Thymus (tissue), 11 donors: ENCODE data around the gene WFS1. TPM values are rescaled to one million over a fixed set of nuclear protein-coding genes. Genes with fewer than 3 reads are reported as not detected.

Experiments
- DNase-seq, 9 donors: peaks; one replicate each; pipeline ENCODE4 v3.0.0-alpha.2; 2013; ENCODE audit warnings: low spot score in 9 of 9, low read depth in 6 of 9, missing footprints in 1 of 9
- H3K27ac ChIP-seq, 2 donors: one replicate each; pipeline ENCODE4 v1.5.1; 2013; ENCODE audit warnings: control low read depth in 1 of 2, low read depth in 1 of 2, low read length in 1 of 2, mild to moderate bottlenecking in 1 of 2, moderate library complexity in 1 of 2
- H3K27me3 ChIP-seq, 2 donors: one replicate each; pipeline ENCODE4 v1.5.1; 2013; ENCODE audit warnings: low read length in 1 of 2; ENCODE audit not compliant: control insufficient read depth in 2 of 2, insufficient read depth in 1 of 2
- H3K36me3 ChIP-seq, 2 donors: one replicate each; pipeline ENCODE4 v1.5.1; 2013; ENCODE audit warnings: low read length in 1 of 2, mild to moderate bottlenecking in 1 of 2, moderate library complexity in 1 of 2; ENCODE audit not compliant: control insufficient read depth in 2 of 2, insufficient read depth in 2 of 2
- H3K4me1 ChIP-seq, 2 donors: one replicate each; pipeline ENCODE4 v1.5.1; 2013; ENCODE audit warnings: low read length in 2 of 2; ENCODE audit not compliant: control insufficient read depth in 2 of 2, insufficient read depth in 2 of 2
- H3K4me3 ChIP-seq, 2 donors: one replicate each; pipeline ENCODE4 v1.5.1; 2013; ENCODE audit warnings: low read length in 2 of 2, control low read depth in 1 of 2, mild to moderate bottlenecking in 1 of 2
- H3K9me3 ChIP-seq, 2 donors: one replicate each; pipeline ENCODE4 v1.5.1; 2013; ENCODE audit warnings: low read length in 1 of 2, mild to moderate bottlenecking in 1 of 2; ENCODE audit not compliant: control insufficient read depth in 2 of 2, insufficient read depth in 1 of 2
- WGBS: extraction: QIAGEN DNeasy Blood & Tissue Kit; methylation state at CpG from one replicate; pipeline ENCODE4 v1.1.7; 2013; 5-methylcytosine and 5-hydroxymethylcytosine counted together
- polyA plus RNA-seq: library from polyadenylated mRNA; stranded (reverse); fragments of 200-250 nt; gene quantifications from one replicate; pipeline ENCODE4 v1.2.3, GENCODE V29; 2013
- total RNA-seq: library from RNA; stranded (reverse); fragments of 120-200 nt; gene quantifications from one replicate; pipeline ENCODE4 v1.2.4, GENCODE V29; 2013
- donor health status: healthy.

The WFS1 gene
- total and polyA plus RNA-seq, 2 donors, result 1.5 to 5.1 TPM

DNA sequence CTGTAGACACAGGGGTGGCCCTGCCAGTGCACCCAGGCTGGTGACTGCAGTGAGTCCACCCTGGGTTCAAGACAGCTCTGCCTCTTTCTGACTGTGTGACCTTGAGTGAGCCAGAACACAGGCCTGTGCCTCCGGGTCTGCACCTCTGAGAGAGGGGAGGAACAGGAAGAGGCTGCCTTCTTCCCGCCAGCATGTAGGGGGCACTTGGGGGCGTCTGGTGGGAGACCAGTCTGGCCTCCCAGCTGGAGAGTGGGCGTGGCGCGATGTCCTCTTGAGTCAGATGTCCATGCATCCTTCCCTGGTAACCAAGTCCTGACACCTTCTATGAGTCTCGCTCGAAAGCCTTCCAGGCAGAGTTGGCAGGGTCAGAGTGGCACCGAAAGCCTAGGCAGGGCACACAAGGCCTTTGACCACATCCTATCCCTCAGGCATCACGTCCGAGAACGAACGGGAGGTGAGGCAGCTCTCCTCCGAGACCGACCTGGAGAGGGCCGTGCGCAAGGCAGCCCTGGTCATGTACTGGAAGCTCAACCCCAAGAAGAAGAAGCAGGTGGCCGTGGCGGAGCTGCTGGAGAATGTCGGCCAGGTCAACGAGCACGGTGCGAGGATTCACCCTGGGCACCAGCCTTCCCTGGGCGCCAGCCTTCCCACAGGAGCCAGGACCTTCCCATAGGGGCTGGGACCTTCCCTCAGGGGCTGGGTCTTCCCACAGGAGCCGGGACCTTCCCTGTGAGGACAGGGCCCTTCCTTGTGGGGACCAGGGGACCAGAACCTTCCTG is 21.3 kb downstream of the WFS1 start:
- no peak overlapping the region for H3K4me3 ChIP-seq
- no peaks in the 10 kb centered on the region for H3K27me3 ChIP-seq
- H3K36me3 ChIP-seq, result no peaks in the 10 kb centered on the region
- 94% methylated on average over 25 of the region's 25 CpGs for WGBS
- H3K9me3 ChIP-seq, result no peaks in the 10 kb centered on the region
- H3K4me1 ChIP-seq, result no peaks in the 10 kb centered on the region
- no peak overlapping the region for H3K27ac ChIP-seq
- no peak for DNase-seq

DNA sequence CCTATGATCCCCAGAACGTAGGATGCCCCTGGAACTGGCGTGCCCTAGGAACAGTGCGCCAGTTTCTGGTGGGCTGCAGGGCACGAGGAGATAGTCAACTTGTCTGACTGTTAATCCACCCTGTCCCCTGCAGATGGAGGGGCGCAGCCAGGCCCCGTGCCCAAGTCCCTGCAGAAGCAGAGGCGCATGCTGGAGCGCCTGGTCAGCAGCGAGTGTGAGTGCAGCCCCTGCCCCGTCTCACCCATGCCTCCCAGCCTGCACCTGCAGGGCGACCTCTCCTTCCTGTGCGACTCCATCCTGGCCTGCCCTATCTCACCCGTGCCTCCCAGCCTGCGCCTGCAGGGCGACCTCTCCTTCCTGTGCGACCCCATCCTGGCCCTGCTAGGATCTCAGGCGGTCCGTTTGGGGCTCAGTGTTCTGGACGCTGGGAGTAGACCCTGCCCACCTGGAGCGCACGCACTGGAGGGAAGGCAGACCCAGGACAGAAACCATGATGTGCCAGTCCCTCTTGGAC is 22.2 kb downstream of the WFS1 start:
- H3K27ac ChIP-seq, result no peak overlapping the region
- H3K4me1 ChIP-seq, result no peaks in the 10 kb centered on the region
- 91% methylated on average over 21 of the region's 21 CpGs for WGBS
- no peak overlapping the region for H3K4me3 ChIP-seq
- no peak for DNase-seq
- H3K9me3 ChIP-seq, result no peaks in the 10 kb centered on the region
- no peaks in the 10 kb centered on the region for H3K27me3 ChIP-seq
- no peaks in the 10 kb centered on the region for H3K36me3 ChIP-seq

DNA sequence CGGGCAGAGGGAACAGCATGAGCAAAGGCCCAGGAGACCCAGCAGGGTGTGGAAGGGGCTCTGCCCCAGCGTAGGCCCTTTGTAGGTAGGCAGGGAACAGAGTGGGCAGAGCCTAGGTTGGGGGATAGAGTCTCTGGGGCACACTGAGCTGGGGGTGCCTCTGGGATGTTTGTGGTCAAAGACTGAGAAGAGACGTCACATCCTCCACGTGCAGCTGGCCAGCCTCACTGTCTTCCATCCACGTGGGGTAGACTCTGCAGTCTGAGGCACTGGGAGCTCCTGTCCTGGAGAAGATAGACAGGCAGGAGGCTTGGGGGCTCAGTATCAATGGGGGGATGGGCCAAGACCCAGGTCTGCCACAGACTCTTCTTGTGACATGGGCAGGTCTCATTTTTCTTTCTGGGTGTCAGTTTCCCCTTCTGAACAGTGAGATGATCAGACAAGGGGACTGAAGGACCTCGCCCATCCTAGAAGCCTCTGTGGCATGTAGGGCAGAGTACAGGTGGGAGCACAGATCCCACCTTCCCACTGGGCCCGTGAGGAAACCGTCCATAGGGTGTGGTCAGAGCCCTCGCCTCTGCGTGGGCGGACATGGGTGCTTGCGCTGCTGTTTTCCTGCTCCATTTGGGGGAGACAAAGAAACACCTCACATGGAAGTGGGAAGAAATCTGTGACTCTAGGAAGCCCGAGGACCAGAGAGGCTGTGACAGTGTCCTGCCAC is 22.9 kb downstream of the WFS1 start:
- H3K9me3 ChIP-seq, result no peaks in the 10 kb centered on the region
- WGBS, result 83% methylated on average over 13 of the region's 13 CpGs
- no peaks in the 10 kb centered on the region for H3K27me3 ChIP-seq
- no peak overlapping the region for H3K4me3 ChIP-seq
- H3K27ac ChIP-seq, result no peak overlapping the region
- H3K36me3 ChIP-seq, result no peaks in the 10 kb centered on the region
- H3K4me1 ChIP-seq, result no peaks in the 10 kb centered on the region
- DNase-seq, result no peak

DNA sequence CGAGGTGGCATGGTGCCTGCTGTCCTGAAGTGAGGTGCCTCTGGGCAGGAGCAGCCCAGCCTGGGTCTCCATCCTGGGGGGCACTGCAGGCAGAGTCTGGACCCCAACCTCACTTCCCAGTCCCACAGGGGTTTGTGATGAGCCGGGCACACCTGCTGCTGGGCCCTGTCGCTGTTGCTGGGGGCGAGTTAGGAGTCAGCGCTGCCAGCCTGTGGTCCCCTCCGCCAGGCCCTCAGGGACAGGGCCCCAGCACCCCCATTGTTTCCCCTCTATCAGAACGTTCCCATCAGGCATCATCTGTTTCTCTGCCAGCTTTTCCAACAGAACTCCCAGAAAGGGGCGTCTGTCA is 23.4 kb downstream of the WFS1 start:
- DNase-seq, result no peak
- H3K27ac ChIP-seq, result no peak overlapping the region
- H3K9me3 ChIP-seq, result no peaks in the 10 kb centered on the region
- no peaks in the 10 kb centered on the region for H3K36me3 ChIP-seq
- no peaks in the 10 kb centered on the region for H3K27me3 ChIP-seq
- WGBS, result 96% methylated on average over 8 of the region's 8 CpGs
- no peaks in the 10 kb centered on the region for H3K4me1 ChIP-seq
- no peak overlapping the region for H3K4me3 ChIP-seq

DNA sequence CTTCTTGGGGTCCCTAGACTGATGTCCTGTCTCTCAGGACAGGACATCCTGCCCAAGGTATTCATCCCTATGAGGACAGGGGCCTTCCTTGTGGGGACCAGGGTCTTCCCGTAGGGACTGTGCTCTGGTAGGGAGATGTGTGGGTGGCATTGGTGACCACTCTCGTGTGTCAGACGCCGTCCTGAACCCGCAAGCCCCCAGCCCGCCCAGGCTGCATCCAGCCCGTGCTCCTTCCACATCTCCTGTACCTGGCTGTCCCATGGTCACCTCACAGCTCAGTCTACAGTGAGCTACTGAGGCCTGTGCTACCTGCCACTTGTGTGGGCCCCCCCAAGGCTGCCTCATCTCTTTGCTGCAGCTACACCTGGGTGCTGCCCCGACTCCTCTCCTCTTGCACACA is 24.0 kb downstream of the WFS1 start:
- no peaks in the 10 kb centered on the region for H3K4me1 ChIP-seq
- 93% methylated on average over 8 of the region's 8 CpGs for WGBS
- DNase-seq, result no peak
- H3K4me3 ChIP-seq, result no peak overlapping the region
- H3K36me3 ChIP-seq, result no peaks in the 10 kb centered on the region
- H3K9me3 ChIP-seq, result no peaks in the 10 kb centered on the region
- H3K27ac ChIP-seq, result no peak overlapping the region
- no peaks in the 10 kb centered on the region for H3K27me3 ChIP-seq

DNA sequence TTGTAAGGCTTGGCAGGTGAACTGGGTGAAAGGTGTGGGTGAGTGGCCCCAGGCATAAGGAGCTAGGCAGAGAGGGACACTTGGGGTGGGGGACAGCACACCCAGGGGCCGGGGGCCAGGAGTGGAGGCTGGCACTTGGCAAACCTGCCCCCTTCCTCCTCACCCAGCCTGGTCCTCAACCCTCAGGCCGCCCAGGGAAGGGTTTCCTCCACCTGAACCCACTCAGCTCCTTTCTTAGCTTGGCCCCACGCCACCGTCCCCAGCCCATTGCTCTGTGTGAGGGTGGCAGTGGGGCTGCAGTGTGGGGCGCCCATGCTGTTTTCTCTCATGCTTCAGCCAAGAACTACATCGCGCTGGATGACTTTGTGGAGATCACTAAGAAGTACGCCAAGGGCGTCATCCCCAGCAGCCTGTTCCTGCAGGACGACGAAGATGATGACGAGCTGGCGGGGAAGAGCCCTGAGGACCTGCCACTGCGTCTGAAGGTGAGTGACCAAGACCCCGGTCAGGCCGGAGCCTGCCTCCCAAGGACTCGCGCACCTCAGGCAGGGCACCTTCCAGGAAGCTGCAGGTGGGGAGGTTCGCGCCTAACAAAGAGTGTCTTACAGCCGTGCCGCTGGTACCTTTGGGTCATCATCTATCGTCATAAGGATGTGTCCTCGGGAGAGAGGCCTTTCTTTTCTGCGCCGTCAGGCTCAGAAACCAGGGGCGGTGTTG is 25.2 kb downstream of the WFS1 start:
- no peak overlapping the region for H3K27ac ChIP-seq
- H3K36me3 ChIP-seq, result no peaks in the 10 kb centered on the region
- H3K4me1 ChIP-seq, result no peaks in the 10 kb centered on the region
- no peak overlapping the region for H3K4me3 ChIP-seq
- no peak for DNase-seq
- no peaks in the 10 kb centered on the region for H3K9me3 ChIP-seq
- H3K27me3 ChIP-seq, result no peaks in the 10 kb centered on the region
- 98% methylated on average over 27 of the region's 27 CpGs for WGBS

DNA sequence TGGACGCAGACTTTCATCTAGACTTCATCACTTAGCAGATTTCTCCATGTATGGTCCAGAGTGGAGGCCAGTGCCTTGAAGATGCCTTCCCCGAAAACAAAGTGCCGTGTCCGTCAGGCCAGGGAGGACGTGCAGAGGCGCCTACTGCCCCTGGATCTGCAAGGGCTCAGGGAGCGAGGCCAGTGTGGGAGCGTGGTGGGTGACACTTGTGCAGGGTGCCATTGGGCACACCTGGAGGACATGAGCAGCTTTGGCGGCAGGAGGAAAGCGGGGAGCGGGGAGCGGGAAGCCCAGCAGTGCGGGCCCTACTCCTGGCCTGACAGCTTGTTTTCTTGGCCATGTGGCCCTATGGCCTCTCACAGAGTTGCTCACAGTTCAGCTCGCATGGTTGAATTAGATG is 25.8 kb downstream of the WFS1 start:
- Histone ChIP-seq H3K36me3 (no peaks in the 10 kb centered on the region), H3K4me1 (no peaks in the 10 kb centered on the region), H3K4me3 (no peak overlapping the region), H3K27me3 (no peaks in the 10 kb centered on the region), H3K9me3 (no peaks in the 10 kb centered on the region), H3K27ac (no peak overlapping the region)
- WGBS, result 99% methylated on average over 14 of the region's 14 CpGs
- no peak for DNase-seq

DNA sequence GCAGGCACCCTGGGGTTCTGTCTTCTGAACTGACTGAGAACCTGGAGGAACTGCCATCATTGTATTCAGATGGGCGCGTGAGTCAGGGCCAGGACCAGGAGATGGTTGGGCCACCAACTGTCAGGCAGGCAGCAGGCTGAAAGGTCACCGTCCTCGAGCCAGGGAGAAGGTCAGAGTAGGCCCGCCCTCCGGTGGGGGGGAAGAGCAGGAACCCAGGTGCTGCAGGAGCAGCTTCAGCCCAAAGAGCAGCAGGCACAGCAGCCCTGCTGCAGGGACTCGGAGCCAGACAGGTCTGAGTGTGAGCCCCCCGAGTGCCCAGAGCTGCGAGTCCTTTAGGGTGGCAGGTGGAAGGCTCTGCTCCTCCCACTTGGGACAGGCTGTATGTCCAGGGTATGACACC is 26.4 kb downstream of the WFS1 start:
- no peak for DNase-seq
- Histone ChIP-seq H3K4me3 (no peak overlapping the region), H3K36me3 (no peaks in the 10 kb centered on the region), H3K27ac (no peak overlapping the region), H3K27me3 (no peaks in the 10 kb centered on the region), H3K9me3 (no peaks in the 10 kb centered on the region), H3K4me1 (no peaks in the 10 kb centered on the region)
- WGBS, result 97% methylated on average over 9 of the region's 9 CpGs

DNA sequence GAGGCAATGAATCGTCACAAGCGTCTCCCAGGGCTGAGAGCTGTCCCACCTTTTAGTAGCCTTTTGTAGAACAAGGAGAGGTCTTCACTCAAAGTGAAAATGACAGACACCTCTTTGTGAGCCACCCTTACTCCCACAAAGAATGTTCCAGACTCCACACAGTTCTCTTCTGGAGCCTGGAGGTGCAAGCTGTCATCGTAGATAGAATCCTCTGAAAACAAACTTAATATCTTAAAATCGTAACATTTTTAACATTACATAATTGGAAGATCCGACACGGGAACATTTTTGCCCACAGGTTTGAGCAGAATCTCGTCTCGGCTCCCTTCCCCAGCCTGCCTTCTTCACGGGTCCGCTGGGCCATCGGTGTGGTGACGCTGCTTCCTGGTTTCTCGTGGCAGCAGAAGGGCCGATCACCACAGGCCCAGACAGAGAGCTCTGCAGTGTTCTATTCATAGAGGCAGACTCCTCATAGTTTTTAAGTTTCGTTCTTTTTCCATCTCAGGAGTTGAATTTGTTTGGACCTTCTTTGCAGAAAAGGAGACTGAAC is 27.7 kb downstream of the WFS1 start:
- Histone ChIP-seq H3K4me3 (no peak overlapping the region), H3K36me3 (no peaks in the 10 kb centered on the region), H3K9me3 (no peaks in the 10 kb centered on the region), H3K27me3 (no peaks in the 10 kb centered on the region), H3K27ac (no peak overlapping the region), H3K4me1 (no peaks in the 10 kb centered on the region)
- 93% methylated on average over 15 of the region's 15 CpGs for WGBS
- no peak for DNase-seq
